NCI-H446 treated with DMSO at 0.1 percent for 48 hours (cell line): ENCODE measurements around the gene ALDOB.
A peak's percentile ranks its signal among the peaks of the same experiment; 100 is the strongest.

Experiments used
- DNase-seq: peaks from one replicate; lab custom pipeline; 2025; lab: John Stamatoyannopoulos, UW

The ALDOB gene

GRCh38 chr9:101455656-101456240 is 20.2 kb upstream of the ALDOB start:
- no peak for DNase-seq

- no peak for DNase-seq
Measured at GRCh38 chr9:101453776-101454570, 18.4 kb upstream of the ALDOB start.

- DNase-seq, result no peak
Measured at GRCh38 chr9:101451498-101451897, 15.9 kb upstream of the ALDOB start.

- no peak for DNase-seq
Measured at GRCh38 chr9:101450931-101451330, 15.4 kb upstream of the ALDOB start.

GRCh38 chr9:101449071-101449721 is 13.6 kb upstream of the ALDOB start:
- peak; percentile 41 for DNase-seq

GRCh38 chr9:101448680-101449070 is 13.1 kb upstream of the ALDOB start:
- no peak for DNase-seq

GRCh38 chr9:101446732-101447131 is 11.2 kb upstream of the ALDOB start:
- no peak for DNase-seq

GRCh38 chr9:101445353-101446029 is 9.9 kb upstream of the ALDOB start:
- no peak for DNase-seq

- DNase-seq, result peak; percentile 94
Measured at GRCh38 chr9:101443364-101443771, 7.8 kb upstream of the ALDOB start.

GRCh38 chr9:101442736-101443135 is 7.2 kb upstream of the ALDOB start:
- no peak for DNase-seq

- DNase-seq, result no peak
Measured at GRCh38 chr9:101442318-101442717, 6.7 kb upstream of the ALDOB start.

- DNase-seq, result no peak
Measured at GRCh38 chr9:101440714-101441230, 5.2 kb upstream of the ALDOB start.

- DNase-seq, result no peak
Measured at GRCh38 chr9:101438523-101438922, 2.9 kb upstream of the ALDOB start.

- no peak for DNase-seq
Measured at GRCh38 chr9:101437806-101438232, 2.2 kb upstream of the ALDOB start.

- no peak for DNase-seq
Measured at GRCh38 chr9:101434998-101435397, 576 bp downstream of the ALDOB start.

GRCh38 chr9:101433229-101433628 is 2.3 kb downstream of the ALDOB start:
- DNase-seq, result no peak

GRCh38 chr9:101432740-101433139 is 2.8 kb downstream of the ALDOB start:
- DNase-seq, result no peak

- DNase-seq, result no peak
Measured at GRCh38 chr9:101432171-101432570, 3.4 kb downstream of the ALDOB start.

- no peak for DNase-seq
Measured at GRCh38 chr9:101429736-101430135, 5.8 kb downstream of the ALDOB start.

GRCh38 chr9:101428909-101429308 is 6.7 kb downstream of the ALDOB start:
- no peak for DNase-seq

- DNase-seq, result no peak
Measured at GRCh38 chr9:101427957-101428655, 7.5 kb downstream of the ALDOB start.

- DNase-seq, result no peak
Measured at GRCh38 chr9:101427358-101427757, 8.2 kb downstream of the ALDOB start.
